ENCODE results near the gene C2orf15. TPM values are rescaled to one million over a fixed set of nuclear protein-coding genes. Genes with fewer than 3 reads are reported as not detected.
A peak's percentile ranks its signal among the peaks of the same experiment; 100 is the strongest.

The C2orf15 gene
- polyA plus RNA-seq, 2 of the 4 experiments (the other 2 are of a cell fraction), result 1.3 to 1.6 TPM

DNA sequence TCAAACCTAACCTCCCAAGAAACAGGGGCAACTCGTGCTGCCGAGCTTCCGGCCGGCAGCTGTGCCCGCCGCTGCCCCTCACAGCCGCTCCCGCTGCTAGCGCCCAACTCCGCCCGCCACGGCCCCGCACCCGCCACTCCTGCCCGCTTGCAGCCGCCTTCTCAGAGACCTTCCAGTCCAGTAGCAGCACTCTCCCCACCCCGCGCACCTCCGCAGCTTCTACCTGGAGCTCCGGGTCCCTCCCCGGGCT, 722 bp upstream of the C2orf15 start (continued):
- TF ChIP-seq ZC3H11A (IDR thresholded peaks at IDR 0.05) (no peak), ESRRA (IDR thresholded peaks at IDR 0.05; ENCODE audit: borderline replicate concordance, low read length) (no peak), MYC (IDR thresholded peaks at IDR 0.05; ENCODE audit: borderline replicate concordance, low read length) (no peak), KDM1A (IDR thresholded peaks at IDR 0.05; ENCODE audit: low read depth) (no peak), HOXB5 (CRISPR knock-in tag; IDR thresholded peaks at IDR 0.05) (no peak), RNF2 (IDR thresholded peaks at IDR 0.05; ENCODE audit: borderline replicate concordance, low read depth) (no peak), NR3C1 (IDR thresholded peaks at IDR 0.05) (no peak), POLR2AphosphoS2 (conservative IDR thresholded peaks at IDR 0.05; ENCODE audit: low read length) (no peak), POLR2A (IDR thresholded peaks at IDR 0.05; ENCODE audit: low read length) (peak; percentile 62; the same call in 1 of the 2 replicates)
- TF ChIP-seq, protein P1, sequence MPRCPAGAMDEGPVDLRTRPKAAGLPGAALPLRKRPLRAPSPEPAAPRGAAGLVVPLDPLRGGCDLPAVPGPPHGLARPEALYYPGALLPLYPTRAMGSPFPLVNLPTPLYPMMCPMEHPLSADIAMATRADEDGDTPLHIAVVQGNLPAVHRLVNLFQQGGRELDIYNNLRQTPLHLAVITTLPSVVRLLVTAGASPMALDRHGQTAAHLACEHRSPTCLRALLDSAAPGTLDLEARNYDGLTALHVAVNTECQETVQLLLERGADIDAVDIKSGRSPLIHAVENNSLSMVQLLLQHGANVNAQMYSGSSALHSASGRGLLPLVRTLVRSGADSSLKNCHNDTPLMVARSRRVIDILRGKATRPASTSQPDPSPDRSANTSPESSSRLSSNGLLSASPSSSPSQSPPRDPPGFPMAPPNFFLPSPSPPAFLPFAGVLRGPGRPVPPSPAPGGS (IDR thresholded peaks at IDR 0.05), result no peak; the same call in 1 of the 3 replicates
- TF ChIP-seq, protein P2, sequence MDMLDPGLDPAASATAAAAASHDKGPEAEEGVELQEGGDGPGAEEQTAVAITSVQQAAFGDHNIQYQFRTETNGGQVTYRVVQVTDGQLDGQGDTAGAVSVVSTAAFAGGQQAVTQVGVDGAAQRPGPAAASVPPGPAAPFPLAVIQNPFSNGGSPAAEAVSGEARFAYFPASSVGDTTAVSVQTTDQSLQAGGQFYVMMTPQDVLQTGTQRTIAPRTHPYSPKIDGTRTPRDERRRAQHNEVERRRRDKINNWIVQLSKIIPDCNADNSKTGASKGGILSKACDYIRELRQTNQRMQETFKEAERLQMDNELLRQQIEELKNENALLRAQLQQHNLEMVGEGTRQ (IDR thresholded peaks at IDR 0.05), result no peak

DNA sequence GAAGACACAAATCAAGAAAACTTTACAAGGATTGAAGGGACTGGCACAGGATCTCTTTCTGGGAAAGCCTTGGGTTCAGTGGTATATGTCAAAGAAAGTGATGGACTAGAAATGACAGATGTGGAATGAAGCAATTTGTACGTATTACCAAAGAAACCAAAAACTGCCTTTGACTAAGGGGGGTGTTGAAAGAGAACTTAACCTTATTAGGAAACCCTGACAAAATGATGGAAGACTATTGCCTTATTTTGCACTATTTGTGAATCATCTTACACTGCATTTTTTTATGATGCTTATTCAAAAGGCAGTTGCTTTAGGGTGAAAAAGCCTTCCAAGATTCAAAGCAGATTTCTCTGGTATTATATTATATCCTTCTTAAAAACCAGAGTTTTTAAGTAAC, 9.2 kb downstream of the C2orf15 start:
- DNase-seq (ENCODE audit: low read depth in 1 of 2, low spot score in 1 of 2) (no peak), FAIRE-seq (no peak), ATAC-seq (no peak)
- Histone ChIP-seq H3K27ac (no peak overlapping the region), H3K9me3 (no peaks in the 10 kb centered on the region), H3K4me1 (peaks cover 6% of the 10 kb centered on the region; the same call in 1 of the 3 replicates), H3K4me2 (no peak overlapping the region), H3K4me3 (no peak overlapping the region)
- no peak for TF ChIP-seq EHF (CRISPR knock-in tag; IDR thresholded peaks at IDR 0.05)
- no peak for TF ChIP-seq TP53 (CRISPR knock-in tag; IDR thresholded peaks at IDR 0.05)
- ChIA-PET CTCF (interaction anchor here (0.8 kb wide), 1 partner anchor 27 kb away, joined by 3 read pairs; no protein-coding TSS in a partner anchor), POLR2A (interaction anchor here (0.6 to 1.3 kb wide), 2 partner anchors 10 to 14 kb away, joined by 3 to 4 read pairs; partner anchors contain the start of gene C2orf15)
- WGBS (ENCODE audit: missing lambda C conversion rate), result 100% methylated on average over 1 of the region's 1 CpG

DNA sequence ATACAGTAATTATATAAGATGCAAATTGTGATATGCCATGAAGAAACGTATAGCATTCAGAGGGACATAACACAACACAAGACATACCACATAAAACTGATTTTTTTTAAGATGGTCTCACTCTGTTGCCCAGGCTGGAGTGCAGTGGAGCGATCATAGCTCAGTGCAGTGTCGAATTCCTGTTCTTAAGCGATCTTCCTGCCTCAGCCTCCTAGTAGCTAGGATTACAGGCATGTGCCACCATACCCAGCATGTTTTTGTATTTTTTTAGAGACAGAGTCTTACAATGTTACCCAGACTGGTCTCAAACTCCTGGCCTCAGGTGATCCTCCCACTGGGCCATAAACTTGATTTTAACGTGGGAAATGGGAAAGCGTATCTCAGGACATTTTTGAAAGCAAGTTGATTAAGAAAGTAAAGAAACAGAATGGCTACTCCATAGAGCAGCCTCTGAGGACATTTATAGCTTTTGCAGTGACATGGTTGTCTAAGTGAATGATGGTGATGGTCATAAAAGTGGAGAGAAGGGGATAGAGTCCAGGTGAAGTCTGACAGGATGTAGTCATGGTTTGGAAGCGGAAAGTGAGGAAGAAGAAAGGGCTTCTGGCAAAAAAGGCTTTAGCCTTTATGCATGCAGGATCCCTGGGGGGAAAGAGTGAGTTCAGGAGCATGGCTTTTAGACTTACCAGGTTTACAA, 10.8 kb downstream of the C2orf15 start:
- CTCF ChIA-PET, result no interaction called here
- no peak for FAIRE-seq
- no peak for DNase-seq (ENCODE audit: low read depth in 1 of 2, low spot score in 1 of 2)
- Histone ChIP-seq H3K27ac (no peak overlapping the region), H3K4me3 (no peak overlapping the region), H3K9me3 (no peaks in the 10 kb centered on the region), H3K4me2 (no peak overlapping the region), H3K4me1 (peaks cover 10% of the 10 kb centered on the region; the same call in 1 of the 3 replicates)
- TF ChIP-seq, protein P3, sequence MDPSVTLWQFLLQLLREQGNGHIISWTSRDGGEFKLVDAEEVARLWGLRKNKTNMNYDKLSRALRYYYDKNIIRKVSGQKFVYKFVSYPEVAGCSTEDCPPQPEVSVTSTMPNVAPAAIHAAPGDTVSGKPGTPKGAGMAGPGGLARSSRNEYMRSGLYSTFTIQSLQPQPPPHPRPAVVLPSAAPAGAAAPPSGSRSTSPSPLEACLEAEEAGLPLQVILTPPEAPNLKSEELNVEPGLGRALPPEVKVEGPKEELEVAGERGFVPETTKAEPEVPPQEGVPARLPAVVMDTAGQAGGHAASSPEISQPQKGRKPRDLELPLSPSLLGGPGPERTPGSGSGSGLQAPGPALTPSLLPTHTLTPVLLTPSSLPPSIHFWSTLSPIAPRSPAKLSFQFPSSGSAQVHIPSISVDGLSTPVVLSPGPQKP (IDR thresholded peaks at IDR 0.05; ENCODE audit: low read depth, low read length), result no peak
- TF ChIP-seq BHLHE40 (IDR thresholded peaks at IDR 0.05; ENCODE audit: low read depth, low read length) (no peak), GATA3 (IDR thresholded peaks at IDR 0.05; ENCODE audit: borderline replicate concordance) (no peak), HEYL (CRISPR knock-in tag; IDR thresholded peaks at IDR 0.05) (no peak), CBX8 (IDR thresholded peaks at IDR 0.05) (no peak), TP53 (CRISPR knock-in tag; IDR thresholded peaks at IDR 0.05) (no peak), HDAC2 (IDR thresholded peaks at IDR 0.05) (no peak), JUNB (IDR thresholded peaks at IDR 0.05) (no peak), ZFP36 (IDR thresholded peaks at IDR 0.05; ENCODE audit: borderline replicate concordance, partially characterized antibody) (no peak), CBX2 (IDR thresholded peaks at IDR 0.05; ENCODE audit: borderline replicate concordance, low read depth) (no peak), SMC3 (IDR thresholded peaks at IDR 0.05) (no peak), KDM1A (IDR thresholded peaks at IDR 0.05; ENCODE audit: low read depth) (no peak), FOSB (CRISPR knock-in tag; IDR thresholded peaks at IDR 0.05) (no peak), CHD2 (IDR thresholded peaks at IDR 0.05; ENCODE audit: low read length, partially characterized antibody) (no peak), KDM5A (IDR thresholded peaks at IDR 0.05) (no peak)
- TF ChIP-seq, protein P4, sequence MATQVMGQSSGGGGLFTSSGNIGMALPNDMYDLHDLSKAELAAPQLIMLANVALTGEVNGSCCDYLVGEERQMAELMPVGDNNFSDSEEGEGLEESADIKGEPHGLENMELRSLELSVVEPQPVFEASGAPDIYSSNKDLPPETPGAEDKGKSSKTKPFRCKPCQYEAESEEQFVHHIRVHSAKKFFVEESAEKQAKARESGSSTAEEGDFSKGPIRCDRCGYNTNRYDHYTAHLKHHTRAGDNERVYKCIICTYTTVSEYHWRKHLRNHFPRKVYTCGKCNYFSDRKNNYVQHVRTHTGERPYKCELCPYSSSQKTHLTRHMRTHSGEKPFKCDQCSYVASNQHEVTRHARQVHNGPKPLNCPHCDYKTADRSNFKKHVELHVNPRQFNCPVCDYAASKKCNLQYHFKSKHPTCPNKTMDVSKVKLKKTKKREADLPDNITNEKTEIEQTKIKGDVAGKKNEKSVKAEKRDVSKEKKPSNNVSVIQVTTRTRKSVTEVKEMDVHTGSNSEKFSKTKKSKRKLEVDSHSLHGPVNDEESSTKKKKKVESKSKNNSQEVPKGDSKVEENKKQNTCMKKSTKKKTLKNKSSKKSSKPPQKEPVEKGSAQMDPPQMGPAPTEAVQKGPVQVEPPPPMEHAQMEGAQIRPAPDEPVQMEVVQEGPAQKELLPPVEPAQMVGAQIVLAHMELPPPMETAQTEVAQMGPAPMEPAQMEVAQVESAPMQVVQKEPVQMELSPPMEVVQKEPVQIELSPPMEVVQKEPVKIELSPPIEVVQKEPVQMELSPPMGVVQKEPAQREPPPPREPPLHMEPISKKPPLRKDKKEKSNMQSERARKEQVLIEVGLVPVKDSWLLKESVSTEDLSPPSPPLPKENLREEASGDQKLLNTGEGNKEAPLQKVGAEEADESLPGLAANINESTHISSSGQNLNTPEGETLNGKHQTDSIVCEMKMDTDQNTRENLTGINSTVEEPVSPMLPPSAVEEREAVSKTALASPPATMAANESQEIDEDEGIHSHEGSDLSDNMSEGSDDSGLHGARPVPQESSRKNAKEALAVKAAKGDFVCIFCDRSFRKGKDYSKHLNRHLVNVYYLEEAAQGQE (IDR thresholded peaks at IDR 0.05), result no peak
- TF ChIP-seq, protein P5, sequence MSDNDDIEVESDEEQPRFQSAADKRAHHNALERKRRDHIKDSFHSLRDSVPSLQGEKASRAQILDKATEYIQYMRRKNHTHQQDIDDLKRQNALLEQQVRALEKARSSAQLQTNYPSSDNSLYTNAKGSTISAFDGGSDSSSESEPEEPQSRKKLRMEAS (IDR thresholded peaks at IDR 0.05), result no peak
- 88% methylated on average over 7 of the region's 7 CpGs for WGBS (ENCODE audit: missing lambda C conversion rate)
- ATAC-seq, result no peak
- POLR2A ChIA-PET, result interaction anchor here (4.4 kb wide), 1 partner anchor 11 kb away, joined by 54 read pairs; the partner anchor contains the start of gene C2orf15

Data from A549 (cell line).